Liver (tissue), 9 donors: ENCODE data around the gene ABCB1. TPM values are rescaled to one million over a fixed set of nuclear protein-coding genes. Genes with fewer than 3 reads are reported as not detected.

Source experiments
- DNase-seq: peaks from one replicate; pipeline ENCODE4 v3.0.0-alpha.2; 2017; ENCODE audit warnings: low spot score
- H3K27ac ChIP-seq, 2 donors: one replicate each; pipeline ENCODE4 v1.7.0; 2013; ENCODE audit warnings: inconsistent platforms in 2 of 2, low read length in 2 of 2, control low read depth in 1 of 2, low read depth in 1 of 2, mild to moderate bottlenecking in 1 of 2
- H3K27me3 ChIP-seq, 4 donors: one replicate each; pipeline versions ENCODE4 v1.6.1 to v1.7.0; 2013; ENCODE audit warnings: low read length in 3 of 4, inconsistent platforms in 1 of 4, mild to moderate bottlenecking in 1 of 4, moderate library complexity in 1 of 4; ENCODE audit not compliant: control insufficient read depth in 4 of 4, insufficient read depth in 4 of 4
- H3K36me3 ChIP-seq, 4 donors: one replicate each; pipeline versions ENCODE4 v1.6.1 to v1.7.0; 2013; ENCODE audit warnings: low read length in 3 of 4, mild to moderate bottlenecking in 3 of 4, low read depth in 1 of 4, moderate library complexity in 1 of 4; ENCODE audit not compliant: control insufficient read depth in 4 of 4, insufficient read depth in 3 of 4
- H3K4me1 ChIP-seq, 4 donors: one replicate each; pipeline versions ENCODE4 v1.6.1 to v1.7.0; 2013; ENCODE audit warnings: low read length in 3 of 4, mild to moderate bottlenecking in 3 of 4, moderate library complexity in 1 of 4; ENCODE audit not compliant: control insufficient read depth in 4 of 4, insufficient read depth in 4 of 4
- H3K4me3 ChIP-seq, 3 donors: one replicate each; pipeline versions ENCODE4 v1.6.1 to v1.7.0; 2013; ENCODE audit warnings: low read length in 3 of 3, control low read depth in 1 of 3, low read depth in 1 of 3, mild to moderate bottlenecking in 1 of 3
- H3K9ac ChIP-seq, 2 donors: one replicate each; pipeline ENCODE4 v1.7.0; 2013; ENCODE audit warnings: low read length in 2 of 2, mild to moderate bottlenecking in 2 of 2, moderate library complexity in 2 of 2, control low read depth in 1 of 2, low read depth in 1 of 2
- H3K9me3 ChIP-seq, 4 donors: one replicate each; pipeline versions ENCODE4 v1.6.1 to v1.7.0; 2013; ENCODE audit warnings: low read length in 3 of 4; ENCODE audit not compliant: control insufficient read depth in 4 of 4
- ATF3 ChIP-seq: IDR thresholded peaks from 2 replicates; pipeline ENCODE4 v1.6.1; 2016; ENCODE audit warnings: antibody characterized with exemption
- CTCF ChIP-seq: fragments of 150-350 bp; IDR thresholded peaks from 2 replicates; pipeline ENCODE4 v1.5.1; 2017; ENCODE audit warnings: improper control_type of control experiment, low read depth, low read length; ENCODE audit not compliant: missing input control
- EGR1 ChIP-seq, 2 donors: IDR thresholded peaks; 2 replicates each; pipeline ENCODE4 v1.6.1; 2016 to 2018; ENCODE audit warnings: antibody characterized with exemption in 2 of 2, low read depth in 2 of 2
- FOXA1 ChIP-seq: IDR thresholded peaks from 2 replicates; pipeline ENCODE4 v1.6.1; 2016; ENCODE audit warnings: antibody characterized with exemption
- FOXA2 ChIP-seq: IDR thresholded peaks from 2 replicates; pipeline ENCODE4 v1.6.1; 2016; ENCODE audit warnings: antibody characterized with exemption
- GABPA ChIP-seq, 2 donors: IDR thresholded peaks in 1 of 2; conservative IDR thresholded peaks in 1 of 2; 2 replicates each; pipeline ENCODE4 v1.6.1; 2016; ENCODE audit warnings: antibody characterized with exemption in 2 of 2, mild to moderate bottlenecking in 1 of 2, moderate library complexity in 1 of 2
- HNF4A ChIP-seq, 2 donors: conservative IDR thresholded peaks; 2 replicates each; pipeline ENCODE4 v1.6.1; 2016; ENCODE audit warnings: antibody characterized with exemption in 2 of 2, mild to moderate bottlenecking in 2 of 2
- HNF4G ChIP-seq: IDR thresholded peaks from 2 replicates; pipeline ENCODE4 v1.6.1; 2016; ENCODE audit warnings: antibody characterized with exemption
- JUND ChIP-seq, 2 donors: IDR thresholded peaks; 2 replicates each; pipeline ENCODE4 v1.6.1; 2016; ENCODE audit warnings: antibody characterized with exemption in 2 of 2
- MAX ChIP-seq: IDR thresholded peaks from 2 replicates; pipeline ENCODE4 v1.6.1; 2016; ENCODE audit warnings: antibody characterized with exemption
- NR2F2 ChIP-seq: IDR thresholded peaks from 2 replicates; pipeline ENCODE4 v1.6.1; 2016; ENCODE audit warnings: antibody characterized with exemption
- RAD21 ChIP-seq, 2 donors: IDR thresholded peaks; 2 replicates each; pipeline ENCODE4 v1.6.1; 2016; ENCODE audit warnings: antibody characterized with exemption in 2 of 2, mild to moderate bottlenecking in 2 of 2
- REST ChIP-seq: IDR thresholded peaks from 2 replicates; pipeline ENCODE4 v1.6.1; 2016; ENCODE audit warnings: antibody characterized with exemption, mild to moderate bottlenecking
- RXRA ChIP-seq, 2 donors: IDR thresholded peaks; 2 replicates each; pipeline ENCODE4 v1.6.1; 2017 to 2018; ENCODE audit warnings: antibody characterized with exemption in 2 of 2, mild to moderate bottlenecking in 1 of 2
- SP1 ChIP-seq: IDR thresholded peaks from 2 replicates; pipeline ENCODE4 v1.6.1; 2018; ENCODE audit warnings: antibody characterized with exemption, mild to moderate bottlenecking
- TAF1 ChIP-seq: conservative IDR thresholded peaks from 2 replicates; pipeline ENCODE4 v1.6.1; 2016; ENCODE audit warnings: antibody characterized with exemption, mild to moderate bottlenecking
- YY1 ChIP-seq: IDR thresholded peaks from 2 replicates; pipeline ENCODE4 v1.6.1; 2016; ENCODE audit warnings: antibody characterized with exemption, mild to moderate bottlenecking
- ZBTB33 ChIP-seq: IDR thresholded peaks from 2 replicates; pipeline ENCODE4 v1.6.1; 2016; ENCODE audit warnings: antibody characterized with exemption
- WGBS: extraction: QIAGEN DNeasy Blood & Tissue Kit; methylation state at CpG from one replicate; pipeline ENCODE4 v1.1.7; 2013; 5-methylcytosine and 5-hydroxymethylcytosine counted together
- polyA plus RNA-seq, 2 donors: library from polyadenylated mRNA; stranded (reverse) in 1 of 2; unstranded in 1 of 2; fragments of 200-250 nt in 1 of 2; fragments of >200 nt in 1 of 2; fragmentation: Nextera tagmentation in 1 of 2; extraction: Ambion mirVana in 1 of 2; gene quantifications; one replicate each; pipeline versions ENCODE4 v1.2.1 to v1.2.3, GENCODE V29; 2013 to 2015
- total RNA-seq, 2 donors: library from RNA; depleted of rRNA; stranded (reverse); fragments of >200 nt; gene quantifications; one replicate each; pipeline ENCODE4 v1.2.3, GENCODE V29; 2014
- donor health status: healthy.
- donor health status: healthy.
- donor health status: healthy.
- donor health status: healthy.
- donor health status: healthy.

Gene ABCB1
- total and polyA plus RNA-seq, 4 donors, result 11.9 to 53.2 (median 21.0) TPM

GRCh38 chr7:87498893-87499292, 101.8 kb downstream of the ABCB1 start:
- 82% methylated on average over 1 of the region's 1 CpG for WGBS
- peak overlapping the region in 1 of 2 donors; percentile 57 for H3K27ac ChIP-seq
- H3K4me3 ChIP-seq, result no peak overlapping the region
- H3K9ac ChIP-seq, result no peak overlapping the region
- no peaks in the 10 kb centered on the region for H3K9me3 ChIP-seq
- TF ChIP-seq FOXA2 (no peak), FOXA1 (no peak), RXRA (IDR thresholded peaks at IDR 0.05) (no peak)
- H3K4me1 ChIP-seq, result peaks cover 15 to 45% (median 29%) of the 10 kb centered on the region in 4 donors
- no peak for DNase-seq
- H3K36me3 ChIP-seq, result no peaks in the 10 kb centered on the region
- H3K27me3 ChIP-seq, result no peaks in the 10 kb centered on the region

- 34% methylated on average over 3 of the region's 3 CpGs for WGBS
- no peak overlapping the region for H3K9ac ChIP-seq
- H3K36me3 ChIP-seq, result no peaks in the 10 kb centered on the region
- no peaks in the 10 kb centered on the region for H3K9me3 ChIP-seq
- TF ChIP-seq MAX, result peak; percentile 81
- TF ChIP-seq FOXA1, result peak; percentile 39
- peak in 1 of 2 donors; percentile 42 for TF ChIP-seq GABPA (IDR thresholded peaks at IDR 0.05 in 1 of 2, conservative IDR thresholded peaks at IDR 0.05 in 1 of 2)
- TF ChIP-seq HNF4G, result peak; percentile 70
- TF ChIP-seq NR2F2, result peak; percentile 77
- no peak for TF ChIP-seq CTCF
- TF ChIP-seq HNF4A (conservative IDR thresholded peaks at IDR 0.05), result peak; percentile 93 to 94
- peak; percentile 89 for TF ChIP-seq ATF3
- TF ChIP-seq TAF1, result peak; percentile 93
- TF ChIP-seq REST, result peak; percentile 59
- TF ChIP-seq EGR1 (IDR thresholded peaks at IDR 0.05; ENCODE audit: low read depth in 2 of 2), result peak in 1 of 2 donors; percentile 45
- peak; percentile 98 to 99 for TF ChIP-seq RXRA (IDR thresholded peaks at IDR 0.05)
- peak; percentile 93 for TF ChIP-seq SP1
- TF ChIP-seq YY1, result peak; percentile 68
- TF ChIP-seq JUND (IDR thresholded peaks at IDR 0.05), result peak; percentile 87 to 93
- TF ChIP-seq FOXA2, result peak; percentile 19
- TF ChIP-seq RAD21 (IDR thresholded peaks at IDR 0.05), result peak; percentile 38 to 65
- peak; percentile 78 for TF ChIP-seq ZBTB33
- DNase-seq, result no peak
- H3K27me3 ChIP-seq, result no peaks in the 10 kb centered on the region
- peaks cover 15 to 45% (median 29%) of the 10 kb centered on the region in 4 donors for H3K4me1 ChIP-seq
- peak overlapping the region; percentile 57 to 65 for H3K27ac ChIP-seq
- H3K4me3 ChIP-seq, result no peak overlapping the region
Observed at GRCh38 chr7:87497482-87497881, 103.2 kb downstream of the ABCB1 start.
